HL-60 (cell line): ENCODE data around the gene OR5H2.

ENCODE experiments used
- DNase-seq, 2 experiments: peaks; one replicate each; pipeline ENCODE4 v3.0.0-alpha.2; 2010 to 2020; ENCODE audit warnings: low read depth in 1 of 2, low spot score in 1 of 2
- H3K27ac ChIP-seq: fragments of 250-450 bp; sonication (Bioruptor Pico); replicated peaks from 2 replicates; pipeline ENCODE4 v1.5.1; 2020; ENCODE audit warnings: mild to moderate bottlenecking, moderate library complexity
- H3K27me3 ChIP-seq: fragments of 250-450 bp; sonication (Bioruptor Pico); 2 replicates; pipeline ENCODE4 v1.5.1; 2021; ENCODE audit warnings: mild to moderate bottlenecking, moderate library complexity; ENCODE audit not compliant: insufficient read depth, poor library complexity, severe bottlenecking
- H3K4me3 ChIP-seq: replicated peaks from 2 replicates; pipeline ENCODE4 v1.5.1; 2011; ENCODE audit warnings: mild to moderate bottlenecking, control low read depth, low read length; ENCODE audit not compliant: insufficient read depth
- CTCF ChIP-seq: IDR thresholded peaks from one replicate; pipeline ENCODE4 v1.5.1; 2011; ENCODE audit warnings: low read length, control low read depth, inconsistent platforms; ENCODE audit not compliant: insufficient read depth
- GABPA ChIP-seq: IDR thresholded peaks from 2 replicates; pipeline ENCODE4 v1.6.1; 2012; ENCODE audit warnings: low read depth
- POLR2AphosphoS5 ChIP-seq: IDR thresholded peaks from 2 replicates; pipeline ENCODE4 v1.6.1; 2012; ENCODE audit warnings: low read depth
- REST ChIP-seq: IDR thresholded peaks from 2 replicates; pipeline ENCODE4 v1.6.1; 2012; ENCODE audit warnings: low read depth; ENCODE audit not compliant: insufficient replicate concordance
- SPI1 ChIP-seq: IDR thresholded peaks from 2 replicates; pipeline ENCODE4 v1.6.1; 2012; ENCODE audit warnings: low read depth, mild to moderate bottlenecking, borderline replicate concordance
- long read RNA-seq: library from polyadenylated mRNA; unstranded; transcript quantifications from one replicate; pipeline ENCODE4 v2.0.0, GENCODE V29; 2020

OR5H2 gene
- long read RNA-seq, result 0 reads

- Histone ChIP-seq H3K27me3 (no peaks in the 10 kb centered on the region), H3K4me3 (no peak within 1 kb of the TSS), H3K27ac (no peak within 1 kb of the TSS)
- no peak for DNase-seq
- TF ChIP-seq REST (no peak), POLR2AphosphoS5 (no peak), CTCF (no peak), GABPA (no peak), SPI1 (no peak)
Observed at GRCh38 chr3:98282205-98282604, at the start of gene OR5H2. OR5H2 (plus strand) TSS chr3:98282505; CDS start chr3:98282903, 398 bp downstream.

- H3K27ac ChIP-seq, result no peak overlapping the region
- DNase-seq, result peak in 1 of 2 experiments; percentile 12
- H3K4me3 ChIP-seq, result no peak overlapping the region
- TF ChIP-seq SPI1, result peak; percentile 33; the same call in 1 of the 2 replicates
- TF ChIP-seq CTCF, result no peak
- no peaks in the 10 kb centered on the region for H3K27me3 ChIP-seq
Observed at GRCh38 chr3:98233468-98233867, 48.8 kb upstream of the OR5H2 start.

- Histone ChIP-seq H3K27me3 (no peaks in the 10 kb centered on the region), H3K4me3 (no peak overlapping the region), H3K27ac (no peak overlapping the region)
- no peak for TF ChIP-seq CTCF
- TF ChIP-seq POLR2AphosphoS5, result no peak
- no peak for TF ChIP-seq GABPA
- TF ChIP-seq SPI1, result no peak
- no peak for TF ChIP-seq REST
- DNase-seq, result no peak
Observed at GRCh38 chr3:98240131-98240530, 42.2 kb upstream of the OR5H2 start.

DNA sequence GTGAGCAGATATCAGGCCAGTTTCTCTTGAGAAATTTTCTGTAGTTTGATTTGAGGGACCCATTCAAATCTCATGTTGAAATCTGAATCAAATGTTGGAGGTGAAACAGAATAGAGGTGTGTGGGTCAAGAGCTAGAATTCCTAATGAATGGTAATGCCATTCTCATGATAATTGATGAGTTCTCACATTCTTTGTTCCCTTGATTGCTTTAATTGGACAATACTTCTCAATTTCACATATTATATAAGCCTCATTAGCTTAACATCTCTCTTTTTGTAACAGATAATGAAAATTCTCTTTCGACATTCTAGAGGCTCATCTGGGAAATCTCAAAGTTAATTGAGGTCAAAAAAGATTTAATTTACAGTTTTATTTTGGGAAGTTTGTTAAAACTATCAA is 40.1 kb upstream of the OR5H2 start:
- Histone ChIP-seq H3K27ac (no peak overlapping the region), H3K4me3 (no peak overlapping the region), H3K27me3 (no peaks in the 10 kb centered on the region)
- no peak for TF ChIP-seq POLR2AphosphoS5
- TF ChIP-seq CTCF, result no peak
- no peak for TF ChIP-seq GABPA
- no peak for TF ChIP-seq SPI1
- no peak for TF ChIP-seq REST
- DNase-seq, result no peak
